HG03378 (cell line): ENCODE results near the gene PTPN6.
A peak's percentile ranks its signal among the peaks of the same experiment; 100 is the strongest.

Experiments
- ATAC-seq: cut with Tn5 transposase; IDR thresholded peaks from one replicate; pipeline ENCODE4 v1.9.1; 2021; ENCODE audit warnings: mild to moderate bottlenecking, moderate library complexity; ENCODE audit not compliant: unreplicated experiment

Gene PTPN6

DNA sequence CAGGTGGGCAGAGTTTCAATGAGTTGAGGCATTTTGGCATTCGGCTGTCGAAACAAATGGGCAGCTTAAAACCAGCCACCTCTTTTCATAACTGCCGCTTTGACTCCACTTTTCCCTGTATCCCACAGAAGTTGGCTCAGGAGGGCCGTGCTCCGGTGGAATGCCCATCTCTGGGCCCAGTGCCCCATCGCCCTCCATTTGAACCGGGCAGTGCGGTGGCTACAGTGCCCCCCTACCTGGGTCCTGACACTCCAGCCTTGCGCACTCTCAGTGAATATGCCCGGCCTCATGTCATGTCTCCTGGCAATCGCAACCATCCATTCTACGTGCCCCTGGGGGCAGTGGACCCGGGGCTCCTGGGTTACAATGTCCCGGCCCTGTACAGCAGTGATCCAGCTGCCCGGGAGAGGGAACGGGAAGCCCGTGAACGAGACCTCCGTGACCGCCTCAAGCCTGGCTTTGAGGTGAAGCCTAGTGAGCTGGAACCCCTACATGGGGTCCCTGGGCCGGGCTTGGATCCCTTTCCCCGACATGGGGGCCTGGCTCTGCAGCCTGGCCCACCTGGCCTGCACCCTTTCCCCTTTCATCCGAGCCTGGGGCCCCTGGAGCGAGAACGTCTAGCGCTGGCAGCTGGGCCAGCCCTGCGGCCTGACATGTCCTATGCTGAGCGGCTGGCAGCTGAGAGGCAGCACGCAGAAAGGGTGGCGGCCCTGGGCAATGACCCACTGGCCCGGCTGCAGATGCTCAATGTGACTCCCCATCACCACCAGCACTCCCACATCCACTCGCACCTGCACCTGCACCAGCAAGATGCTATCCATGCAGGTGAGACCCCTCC, 12.6 kb upstream of the PTPN6 start:
- no peak for ATAC-seq

DNA sequence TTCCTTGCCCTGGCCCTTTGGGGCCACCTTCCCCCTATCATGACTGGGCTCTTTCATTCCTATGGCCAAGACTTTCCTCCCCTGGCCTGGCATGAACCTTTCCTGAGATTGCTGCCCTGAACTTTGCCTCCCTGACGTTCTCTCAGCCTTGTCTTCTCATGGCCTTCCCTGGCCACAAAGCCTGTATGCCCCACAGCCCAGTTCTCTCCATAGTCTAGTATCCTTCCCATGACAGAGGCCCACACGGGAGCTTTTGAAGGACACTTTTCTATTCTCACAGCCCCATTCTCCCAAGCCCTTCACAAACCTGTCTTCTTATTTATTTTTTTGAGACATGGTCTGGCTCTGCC, 12.0 kb upstream of the PTPN6 start:
- no peak for ATAC-seq

DNA sequence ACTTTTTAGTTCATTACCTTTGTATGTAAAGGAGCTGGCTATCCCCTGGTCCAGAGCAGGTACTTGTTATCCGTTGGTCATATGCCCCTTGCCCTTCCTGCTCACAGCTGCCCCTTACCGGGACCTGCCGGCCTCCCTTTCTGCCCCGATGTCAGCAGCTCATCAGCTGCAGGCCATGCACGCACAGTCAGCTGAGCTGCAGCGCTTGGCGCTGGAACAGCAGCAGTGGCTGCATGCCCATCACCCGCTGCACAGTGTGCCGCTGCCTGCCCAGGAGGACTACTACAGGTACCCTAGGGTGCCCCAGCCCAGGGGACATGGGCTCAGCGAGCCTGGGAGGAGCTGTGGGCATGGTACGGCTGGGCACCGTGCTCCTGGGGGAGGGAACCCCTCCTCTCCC, 9.9 kb upstream of the PTPN6 start:
- no peak for ATAC-seq

DNA sequence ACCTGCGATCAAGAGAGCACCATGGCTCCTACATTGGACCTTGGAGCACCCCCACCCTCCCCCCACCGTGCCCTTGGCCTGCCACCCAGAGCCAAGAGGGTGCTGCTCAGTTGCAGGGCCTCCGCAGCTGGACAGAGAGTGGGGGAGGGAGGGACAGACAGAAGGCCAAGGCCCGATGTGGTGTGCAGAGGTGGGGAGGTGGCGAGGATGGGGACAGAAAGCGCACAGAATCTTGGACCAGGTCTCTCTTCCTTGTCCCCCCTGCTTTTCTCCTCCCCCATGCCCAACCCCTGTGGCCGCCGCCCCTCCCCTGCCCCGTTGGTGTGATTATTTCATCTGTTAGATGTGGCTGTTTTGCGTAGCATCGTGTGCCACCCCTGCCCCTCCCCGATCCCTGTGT, 9.4 kb upstream of the PTPN6 start:
- ATAC-seq = no peak

DNA sequence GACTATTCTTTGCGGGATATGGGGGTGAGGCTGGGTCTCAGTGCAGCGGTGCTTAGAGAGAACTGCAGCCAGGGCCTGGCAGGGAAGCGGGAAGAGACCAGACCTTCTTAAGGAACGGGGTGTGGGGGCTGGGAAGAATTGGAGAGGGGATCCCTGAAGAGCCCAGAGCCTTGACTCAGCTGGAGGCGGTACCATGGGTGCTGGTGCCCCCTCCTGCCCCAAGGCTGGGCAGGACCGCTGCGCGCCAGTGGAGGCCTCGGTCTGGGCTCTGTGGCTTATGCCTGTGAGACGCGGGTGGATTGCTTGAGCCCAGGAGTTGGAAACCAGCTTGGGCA, 8.9 kb upstream of the PTPN6 start:
- ATAC-seq = no peak

DNA sequence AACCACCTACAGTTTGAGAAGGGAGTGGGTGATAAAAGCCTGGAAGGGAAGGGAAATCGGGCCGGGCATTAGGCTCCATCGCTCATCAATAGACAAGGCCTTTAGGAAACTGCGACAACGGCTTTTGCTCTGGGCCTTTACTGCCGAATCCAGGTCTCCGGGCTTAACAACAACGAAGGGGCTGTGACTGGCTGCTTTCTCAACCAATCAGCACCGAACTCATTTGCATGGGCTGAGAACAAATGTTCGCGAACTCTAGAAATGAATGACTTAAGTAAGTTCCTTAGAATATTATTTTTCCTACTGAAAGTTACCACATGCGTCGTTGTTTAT, 7.8 kb upstream of the PTPN6 start:
- peak; percentile 27 for ATAC-seq

DNA sequence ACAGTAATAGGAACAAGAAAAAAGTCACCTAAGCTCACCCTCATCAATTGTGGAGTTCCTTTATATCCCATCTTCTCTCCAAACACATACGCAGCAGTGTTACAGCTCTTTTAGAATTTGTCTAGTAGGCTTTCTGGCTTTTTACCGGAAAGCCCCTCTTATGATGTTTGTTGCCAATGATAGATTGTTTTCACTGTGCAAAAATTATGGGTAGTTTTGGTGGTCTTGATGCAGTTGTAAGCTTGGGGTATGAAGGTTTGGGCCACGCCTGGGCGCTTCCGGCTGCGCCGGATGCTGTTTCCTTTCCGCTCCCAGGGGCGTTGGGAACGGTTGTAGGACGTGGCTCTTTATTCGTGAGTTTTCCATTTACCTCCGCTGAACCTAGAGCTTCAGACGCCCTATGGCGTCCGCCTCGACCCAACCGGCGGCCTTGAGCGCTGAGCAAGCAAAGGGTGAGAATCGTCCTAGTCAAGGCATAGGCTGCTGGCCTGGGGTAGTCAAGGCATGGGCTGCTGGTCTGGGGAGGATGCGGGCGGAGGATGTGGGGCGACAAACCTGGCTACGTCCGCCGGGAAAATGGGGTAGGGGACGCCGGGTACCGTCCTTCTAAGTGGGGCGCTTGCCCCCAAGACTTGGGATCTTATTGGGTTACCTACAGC, 7.3 kb upstream of the PTPN6 start, which contains the start of the genes C12orf57 and RNU7-1:
C12orf57 (plus strand) TSS at position 301 of the 659 bp plus-strand sequence; CDS start at position 401, 100 bp downstream.
RNU7-1 (plus strand) TSS at position 95 of the 659 bp plus-strand sequence.
- peak; percentile 37 for ATAC-seq

DNA sequence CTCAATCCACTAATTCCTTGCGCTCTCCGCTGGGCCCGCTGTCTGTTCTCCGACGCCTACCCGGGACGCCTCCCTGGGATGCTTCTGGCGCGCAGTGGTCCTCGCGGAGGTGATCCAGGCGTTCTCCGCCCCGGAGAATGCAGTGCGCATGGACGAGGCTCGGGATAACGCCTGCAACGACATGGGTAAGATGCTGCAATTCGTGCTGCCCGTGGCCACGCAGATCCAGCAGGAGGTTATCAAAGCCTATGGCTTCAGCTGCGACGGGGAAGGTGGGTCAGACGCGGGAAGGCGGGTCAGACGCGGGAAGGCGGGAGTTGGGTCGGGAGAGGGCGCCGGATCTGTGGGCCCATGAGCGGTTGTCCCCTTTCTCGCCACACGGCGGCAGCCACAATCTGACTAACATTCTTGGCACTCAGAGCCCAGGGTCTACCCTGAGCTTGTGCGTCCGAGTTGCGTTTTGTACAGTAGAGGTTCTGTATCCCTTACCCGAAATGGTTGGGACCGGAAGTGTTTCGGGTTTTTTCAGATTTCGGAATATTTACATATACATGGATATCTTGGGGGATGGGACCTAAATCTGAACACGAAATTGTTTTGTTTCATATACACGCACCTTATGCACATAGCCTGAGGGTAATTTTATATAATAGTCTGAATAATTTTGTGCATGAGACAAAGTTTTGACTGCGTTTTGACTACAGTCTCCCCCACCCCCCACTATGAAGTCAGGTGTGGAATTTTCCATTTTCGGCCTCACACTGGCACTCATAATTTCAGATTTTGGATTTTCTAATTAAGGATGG, 6.6 kb upstream of the PTPN6 start:
- ATAC-seq = peak; percentile 29

DNA sequence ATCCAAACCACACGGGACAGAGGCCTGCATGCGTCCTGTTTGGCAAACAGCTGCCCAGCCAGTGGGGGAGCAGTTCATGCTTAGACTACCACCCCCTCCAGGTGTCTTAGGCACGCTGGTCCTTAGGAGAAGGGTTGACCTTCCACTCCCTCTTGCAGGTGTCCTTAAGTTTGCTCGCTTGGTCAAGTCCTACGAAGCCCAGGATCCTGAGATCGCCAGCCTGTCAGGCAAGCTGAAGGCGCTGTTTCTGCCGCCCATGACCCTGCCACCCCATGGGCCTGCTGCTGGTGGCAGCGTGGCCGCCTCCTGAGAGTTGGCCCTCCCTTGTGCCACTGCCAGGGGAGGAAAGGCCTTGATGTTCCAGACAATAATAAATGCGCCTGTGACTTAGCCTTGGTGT, 5.5 kb upstream of the PTPN6 start:
- no peak for ATAC-seq

DNA sequence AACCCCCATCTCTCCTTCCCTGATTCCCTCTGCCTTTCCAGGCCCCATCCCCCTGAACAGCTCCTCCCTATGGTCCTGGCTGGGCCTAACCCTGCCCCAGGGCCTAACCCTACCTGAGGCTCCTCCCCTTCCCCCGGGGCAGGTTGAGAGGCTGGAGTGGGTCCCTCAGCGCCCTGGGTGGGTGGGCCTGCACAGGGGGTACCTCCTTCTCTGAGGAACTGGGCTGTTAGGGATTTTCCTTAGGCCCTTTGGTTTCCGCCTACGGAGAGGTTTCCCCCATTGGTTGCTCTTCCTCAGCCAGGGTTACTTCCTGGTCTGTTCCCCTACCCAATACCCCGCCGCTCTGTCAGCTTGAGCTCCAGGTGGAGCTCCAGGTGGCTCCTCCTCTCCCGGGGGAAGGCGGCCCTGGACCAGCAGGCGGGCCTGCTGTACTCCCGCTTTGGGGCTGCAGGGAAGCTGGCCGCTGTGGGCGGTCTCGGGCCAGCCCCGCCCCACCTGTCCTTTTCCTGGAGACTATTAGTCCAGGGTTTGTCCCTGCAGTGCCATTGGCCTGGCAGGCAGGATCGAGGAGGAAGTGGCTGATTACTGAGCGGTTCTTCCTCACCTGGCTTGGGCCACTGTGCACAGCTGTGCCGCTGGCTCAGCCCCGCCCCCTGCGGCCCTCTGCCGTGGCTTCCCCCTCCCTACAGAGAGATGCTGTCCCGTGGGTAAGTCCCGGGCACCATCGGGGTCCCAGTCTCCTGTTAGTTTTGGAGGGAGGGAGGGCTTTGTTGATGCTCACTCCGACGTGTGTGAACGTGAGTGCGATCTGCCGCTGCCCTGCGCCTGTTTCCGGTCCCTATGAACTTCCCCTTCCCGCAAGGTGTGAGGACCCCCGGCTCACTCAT, 4.9 kb upstream of the PTPN6 start:
- ATAC-seq = no peak

DNA sequence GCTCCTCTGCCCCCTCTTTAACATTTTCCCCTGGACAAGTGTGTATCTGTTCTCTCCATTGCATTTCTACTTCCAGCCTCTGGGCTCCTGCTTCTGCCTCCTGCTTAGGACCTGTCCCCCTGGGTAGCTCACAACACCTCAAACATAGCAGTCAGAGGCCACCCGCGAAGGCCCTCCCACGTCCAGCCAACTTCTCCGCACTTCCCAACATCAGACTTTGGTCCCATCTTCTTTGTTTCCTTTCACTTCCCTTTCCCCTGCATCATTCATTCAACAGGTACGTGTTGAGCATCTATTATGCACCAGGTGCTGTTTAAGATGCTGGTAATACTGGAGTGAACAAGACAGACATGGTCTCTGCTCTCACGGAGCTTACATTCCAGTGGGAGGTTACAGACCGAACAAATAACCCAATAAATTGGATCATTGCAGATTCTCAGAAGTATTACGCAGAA, 4.2 kb upstream of the PTPN6 start:
- no peak for ATAC-seq

DNA sequence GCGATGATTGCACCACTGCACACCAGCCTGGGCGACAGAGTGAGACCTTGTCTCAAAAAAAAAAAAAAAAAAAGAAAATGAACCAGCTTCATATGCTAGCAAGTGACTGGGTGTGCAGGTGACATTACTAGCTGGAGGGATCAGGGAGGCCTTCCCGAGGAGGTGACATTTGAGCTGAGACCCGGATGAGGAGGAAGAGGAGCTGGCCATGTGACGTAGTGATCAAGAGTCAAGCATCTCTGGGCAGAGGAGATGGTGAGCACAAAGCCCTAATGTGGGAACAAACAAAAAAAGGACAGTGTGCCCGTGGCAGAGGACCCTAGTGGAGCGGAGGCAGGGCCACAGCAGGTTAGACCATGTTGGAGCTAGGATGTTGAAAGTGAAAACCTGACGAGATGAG, 3.5 kb upstream of the PTPN6 start:
- ATAC-seq = no peak

DNA sequence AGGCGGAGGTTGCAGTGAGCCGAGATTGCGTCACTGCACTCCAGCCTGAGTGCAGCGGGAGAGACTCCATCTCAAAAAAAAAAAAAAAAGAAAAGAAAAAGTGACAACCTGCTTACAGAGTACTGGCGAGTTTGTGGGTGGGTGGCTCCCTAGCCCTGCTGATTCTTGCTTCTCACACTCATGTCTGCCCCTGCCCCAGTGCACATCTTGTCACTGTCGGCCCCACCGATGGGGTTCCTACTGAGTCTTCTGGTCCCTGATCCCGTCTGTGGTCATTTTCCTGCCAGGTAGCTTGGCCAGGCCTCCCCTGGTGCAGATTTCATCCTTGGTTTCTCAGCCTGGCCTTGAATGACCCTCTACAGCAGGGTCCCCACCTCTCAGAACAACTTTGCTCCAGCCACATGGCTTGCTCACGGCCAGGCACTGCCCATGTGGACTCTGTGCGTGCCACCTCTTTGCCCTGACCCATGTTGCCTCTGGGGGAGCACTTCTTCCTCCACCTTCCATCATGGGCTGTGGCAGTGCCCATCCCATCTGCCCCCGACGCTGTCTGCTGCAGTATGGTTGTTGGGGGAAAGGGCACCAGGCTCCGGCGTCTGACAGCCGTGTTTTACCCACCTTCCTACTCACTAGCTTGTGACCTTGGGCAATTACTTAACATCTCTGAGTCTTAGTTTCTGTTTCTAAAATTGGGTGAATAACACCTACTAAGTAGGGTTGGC, 2.1 kb upstream of the PTPN6 start:
- ATAC-seq = no peak

DNA sequence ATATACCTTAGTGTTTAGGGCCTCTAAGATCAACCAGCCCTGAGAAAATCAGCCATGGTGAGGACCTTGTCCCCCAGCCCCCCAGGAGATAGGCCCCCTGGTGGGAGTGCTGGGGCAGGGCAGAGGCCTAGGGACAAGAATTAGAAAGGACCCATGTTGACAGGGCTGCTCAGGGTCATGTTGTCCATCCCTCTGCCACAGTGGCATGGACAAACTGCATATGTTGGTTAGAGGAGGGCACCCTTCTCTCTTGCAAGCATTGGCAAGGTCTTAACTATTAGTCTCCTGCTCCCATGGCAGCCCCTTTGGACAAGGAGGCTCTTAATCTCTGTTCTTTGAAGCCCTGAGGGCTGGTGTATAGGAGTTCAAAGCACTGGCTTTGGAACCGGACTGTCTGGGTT, 755 bp upstream of the PTPN6 start:
- no peak for ATAC-seq

DNA sequence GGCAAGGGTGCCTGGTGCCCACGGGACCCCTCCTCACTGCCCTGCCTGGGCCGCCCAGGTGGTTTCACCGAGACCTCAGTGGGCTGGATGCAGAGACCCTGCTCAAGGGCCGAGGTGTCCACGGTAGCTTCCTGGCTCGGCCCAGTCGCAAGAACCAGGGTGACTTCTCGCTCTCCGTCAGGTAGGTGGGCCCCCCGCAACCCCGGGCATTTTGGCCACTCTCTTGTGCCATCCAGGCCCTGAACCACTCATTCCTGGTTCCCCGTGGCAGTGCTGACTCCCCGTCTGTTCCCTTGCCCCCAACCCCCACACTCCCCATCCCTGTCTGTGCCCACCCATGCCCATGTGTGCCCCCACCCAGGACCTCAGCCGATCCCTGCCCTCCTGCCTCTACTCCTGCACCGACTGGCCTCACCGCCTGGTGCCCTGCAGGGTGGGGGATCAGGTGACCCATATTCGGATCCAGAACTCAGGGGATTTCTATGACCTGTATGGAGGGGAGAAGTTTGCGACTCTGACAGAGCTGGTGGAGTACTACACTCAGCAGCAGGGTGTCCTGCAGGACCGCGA, 480 bp downstream of the PTPN6 start:
- no peak for ATAC-seq

DNA sequence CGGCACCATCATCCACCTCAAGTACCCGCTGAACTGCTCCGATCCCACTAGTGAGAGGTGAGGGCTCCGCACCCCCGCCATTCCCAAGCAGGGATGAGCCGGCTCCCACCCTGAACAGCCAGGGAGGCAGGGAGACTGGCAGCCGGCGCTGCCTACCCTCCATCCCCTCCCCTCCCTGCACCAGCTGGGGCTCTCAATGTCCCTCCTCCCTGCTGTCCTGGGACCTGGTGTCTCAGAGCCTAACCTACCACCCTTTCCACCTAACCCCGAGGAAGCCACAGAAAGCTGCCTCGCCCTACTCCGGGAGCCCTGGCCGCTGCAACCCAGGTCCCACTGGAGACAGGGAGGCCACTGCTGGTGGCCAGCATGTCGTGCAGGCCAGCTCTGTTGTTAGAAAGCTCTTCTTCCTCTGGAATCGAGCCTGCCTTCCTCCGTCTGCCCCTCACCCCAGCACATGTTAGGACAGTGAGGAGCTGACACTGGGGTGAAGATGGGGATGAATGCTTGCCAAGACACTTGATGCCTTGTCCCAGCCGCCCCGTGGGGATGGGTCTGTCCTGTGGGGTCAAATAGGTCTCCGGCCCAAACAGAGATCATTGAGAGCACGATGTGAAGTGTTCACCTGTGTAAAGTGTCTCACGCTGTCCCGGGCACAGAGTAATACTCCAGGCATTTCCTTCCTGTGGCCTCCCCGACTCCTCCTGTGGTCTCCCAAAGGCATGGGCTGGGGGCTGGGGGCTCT, 1.1 kb downstream of the PTPN6 start:
- ATAC-seq = no peak

DNA sequence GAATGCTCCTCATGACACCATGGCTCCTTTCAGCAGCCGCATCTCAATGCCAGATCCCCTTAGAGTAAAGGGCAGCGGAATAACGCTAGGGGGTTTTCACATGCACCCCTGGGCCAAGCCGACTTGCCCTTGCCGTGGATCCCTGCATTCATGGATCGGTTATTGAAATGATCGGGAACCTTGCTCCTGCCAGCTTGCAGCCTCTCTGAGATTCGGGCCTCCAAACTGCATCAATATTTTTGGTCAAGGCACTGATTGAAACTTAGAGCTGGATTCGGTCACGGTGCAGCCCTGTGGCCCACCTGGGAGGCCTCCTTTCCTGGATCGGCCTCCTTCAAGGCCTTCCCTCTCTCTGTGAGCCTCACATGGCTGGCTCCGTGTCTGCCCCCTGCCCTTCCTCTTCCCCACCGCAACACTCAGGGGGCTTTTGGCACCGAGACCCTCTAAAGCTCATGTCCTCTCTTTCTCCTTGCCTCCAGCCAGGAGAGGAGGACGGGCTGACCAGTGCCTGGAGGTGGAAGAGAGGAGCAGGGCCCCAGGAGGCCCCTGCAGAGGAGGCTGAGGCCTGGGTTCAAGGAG, 1.8 kb downstream of the PTPN6 start:
- no peak for ATAC-seq

DNA sequence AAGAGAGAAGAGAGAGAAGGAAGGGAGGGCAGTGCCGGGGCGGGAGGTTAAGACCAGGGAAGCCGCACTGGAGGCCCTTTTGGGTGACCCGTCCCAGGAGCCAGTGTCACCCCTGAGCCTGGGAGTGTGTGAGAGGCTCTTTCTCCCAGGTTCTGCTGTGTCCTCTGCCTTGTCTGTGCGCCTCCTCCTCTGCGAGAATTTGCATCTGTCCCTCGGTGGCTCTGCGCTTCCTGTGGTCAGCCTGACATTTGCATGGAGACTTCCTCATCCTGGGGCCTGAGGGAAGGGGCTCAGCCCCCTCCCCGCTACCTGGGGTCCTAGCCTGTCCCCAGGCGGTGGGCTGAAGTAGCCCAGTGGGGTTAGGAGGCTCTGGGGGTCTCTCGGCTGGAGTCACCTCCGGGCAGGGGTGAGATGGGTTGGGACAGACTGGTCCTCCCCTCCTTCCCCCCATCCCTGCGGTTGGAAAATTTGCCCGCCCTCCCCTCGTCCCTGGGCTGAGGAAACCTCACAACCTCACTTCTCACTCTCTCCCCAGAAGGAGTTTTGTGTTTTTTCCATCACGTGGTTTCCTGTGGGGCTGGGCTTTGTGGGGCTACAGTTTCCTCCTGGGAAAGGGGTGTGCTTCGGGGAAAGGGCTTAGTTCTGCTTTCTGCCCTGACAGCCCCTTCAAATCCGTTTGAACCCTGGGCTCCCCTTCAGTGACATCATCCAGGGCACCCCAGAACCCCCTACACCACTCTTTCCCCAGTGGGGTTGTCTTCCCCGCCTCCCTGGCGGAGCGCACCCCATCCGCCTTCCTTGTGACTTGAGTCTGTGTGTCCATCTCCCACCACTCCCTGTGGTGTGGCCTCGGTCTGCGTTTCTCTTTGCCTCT, 2.5 kb downstream of the PTPN6 start:
- ATAC-seq = peak; percentile 40
